IMR-90 (cell line): ENCODE results near the gene FBXW11. TPM values are rescaled to one million over a fixed set of nuclear protein-coding genes. Genes with fewer than 3 reads are reported as not detected.

Experiments
- ATAC-seq: fragments of 200-7000 bp; cut with Tn5 transposase; 2 replicates; pipeline ENCODE4 v1.9.1; 2020; ENCODE audit warnings: low read depth, mild to moderate bottlenecking, moderate library complexity
- BruUV-seq: library from RNA; stranded (reverse); fragments of 400-500 nt; replicated peaks from 2 replicates; lab custom pipeline; 2021; lab: Mats Ljungman, UMichigan
- CTCF ChIA-PET: fragments of 300-600 bp; formaldehyde crosslinking; extraction: SDS; loops from one replicate; lab custom pipeline; 2021; ENCODE audit warnings: antibody characterized with exemption; lab: Yijun Ruan, JAX
- POLR2A ChIA-PET: fragments of 300-600 bp; sonication (Branson Sonifier 250); formaldehyde crosslinking; loops from one replicate; lab custom pipeline; 2022; ENCODE audit warnings: antibody characterized with exemption; ENCODE audit not compliant: unreplicated experiment; lab: Charles Lee
- DNase-seq: peaks from one replicate; pipeline ENCODE4 v3.0.0; 2013
- H2AFZ ChIP-seq: replicated peaks from 2 replicates; pipeline ENCODE3; 2013; ENCODE audit warnings: low read length, mild to moderate bottlenecking; ENCODE audit not compliant: poor library complexity
- H2AK5ac ChIP-seq: 2 replicates; pipeline ENCODE4 v1.6.1; 2013; ENCODE audit warnings: low read depth, low read length, inconsistent platforms
- H2AK9ac ChIP-seq: replicated peaks from 2 replicates; pipeline ENCODE3; 2013; ENCODE audit warnings: mild to moderate bottlenecking, low read depth, low read length, moderate library complexity; ENCODE audit not compliant: poor library complexity
- H2BK120ac ChIP-seq: 2 replicates; pipeline ENCODE4 v1.6.1; 2013; ENCODE audit warnings: low read depth, low read length, inconsistent platforms
- H2BK15ac ChIP-seq: 3 replicates; pipeline ENCODE4 v1.6.1; 2013; ENCODE audit warnings: low read depth, low read length, inconsistent platforms
- H2BK20ac ChIP-seq: 2 replicates; pipeline ENCODE4 v1.6.1; 2013; ENCODE audit warnings: low read depth, mild to moderate bottlenecking, inconsistent platforms, low read length, moderate library complexity
- H2BK5ac ChIP-seq: 2 replicates; pipeline ENCODE4 v1.6.1; 2013; ENCODE audit warnings: mild to moderate bottlenecking, low read depth, low read length, inconsistent platforms; ENCODE audit not compliant: poor library complexity, severe bottlenecking
- H3K14ac ChIP-seq: replicated peaks from 2 replicates; pipeline ENCODE4 v1.6.1; 2013; ENCODE audit warnings: low read depth, low read length, inconsistent platforms
- H3K18ac ChIP-seq: 2 replicates; pipeline ENCODE4 v1.6.1; 2013; ENCODE audit warnings: low read depth, low read length, control low read depth
- H3K23ac ChIP-seq: 2 replicates; pipeline ENCODE4 v1.6.1; 2013; ENCODE audit warnings: low read depth, low read length, inconsistent platforms
- H3K27ac ChIP-seq: 2 replicates; pipeline ENCODE4 v1.5.1; 2013; ENCODE audit warnings: mild to moderate bottlenecking, control low read depth, low read length; ENCODE audit not compliant: insufficient read depth
- H3K27me3 ChIP-seq: 2 replicates; pipeline ENCODE4 v1.6.1; 2013; ENCODE audit warnings: low read length; ENCODE audit not compliant: control insufficient read depth, insufficient read depth
- H3K36me3 ChIP-seq: 2 replicates; pipeline ENCODE4 v1.6.1; 2013; ENCODE audit warnings: low read length, mixed read lengths; ENCODE audit not compliant: control insufficient read depth, insufficient read depth
- H3K4ac ChIP-seq: 2 replicates; pipeline ENCODE4 v1.6.1; 2013; ENCODE audit warnings: low read depth, low read length, inconsistent platforms
- H3K4me1 ChIP-seq: 2 replicates; pipeline ENCODE4 v1.6.1; 2013; ENCODE audit warnings: low read length, mixed read lengths; ENCODE audit not compliant: control insufficient read depth, insufficient read depth
- H3K4me2 ChIP-seq: 2 replicates; pipeline ENCODE4 v1.6.1; 2013; ENCODE audit warnings: low read depth, mild to moderate bottlenecking, control low read depth, low read length, moderate library complexity
- H3K4me3 ChIP-seq: 2 replicates; pipeline ENCODE4 v1.5.1; 2013; ENCODE audit warnings: low read depth, mild to moderate bottlenecking, control low read depth, low read length, moderate library complexity; ENCODE audit not compliant: insufficient read depth
- H3K56ac ChIP-seq: 2 replicates; pipeline ENCODE4 v1.6.1; 2013; ENCODE audit warnings: low read length, inconsistent platforms; ENCODE audit not compliant: insufficient read depth; ENCODE audit errors: extremely low read depth
- H3K79me1 ChIP-seq, 2 experiments: 2 replicates each; pipeline ENCODE4 v1.6.1; 2013; ENCODE audit warnings: low read length in 2 of 2, inconsistent platforms in 1 of 2, low read depth in 1 of 2
- H3K9ac ChIP-seq: 2 replicates; pipeline ENCODE4 v1.6.1; 2013; ENCODE audit warnings: low read depth, low read length, control low read depth
- H3K9me1 ChIP-seq: 2 replicates; pipeline ENCODE4 v1.6.1; 2013; ENCODE audit warnings: low read length, inconsistent platforms; ENCODE audit not compliant: insufficient read depth
- H3K9me3 ChIP-seq: 2 replicates; pipeline ENCODE4 v1.6.1; 2013; ENCODE audit warnings: low read length; ENCODE audit not compliant: control insufficient read depth, insufficient read depth
- H4K20me1 ChIP-seq: 2 replicates; pipeline ENCODE4 v1.6.1; 2013; ENCODE audit warnings: low read length, inconsistent platforms; ENCODE audit not compliant: insufficient read depth
- H4K5ac ChIP-seq: 2 replicates; pipeline ENCODE4 v1.6.1; 2013; ENCODE audit warnings: mild to moderate bottlenecking, low read depth, low read length, control low read depth
- H4K8ac ChIP-seq, 2 experiments: 2 replicates each; pipeline ENCODE4 v1.6.1; 2013; ENCODE audit warnings: low read depth in 2 of 2, low read length in 2 of 2, control low read depth in 1 of 2, inconsistent platforms in 1 of 2
- H4K91ac ChIP-seq: 2 replicates; pipeline ENCODE4 v1.6.1; 2013; ENCODE audit warnings: low read depth, low read length, inconsistent platforms; ENCODE audit not compliant: insufficient read depth
- BHLHE40 ChIP-seq: fragments of 150-350 bp; IDR thresholded peaks from 2 replicates; pipeline ENCODE4 v1.6.1; 2016; ENCODE audit warnings: mild to moderate bottlenecking, low read depth, low read length
- CEBPB ChIP-seq: IDR thresholded peaks from 2 replicates; pipeline ENCODE4 v1.6.1; 2012; ENCODE audit warnings: low read depth, low read length, improper control_type of control experiment
- CHD1 ChIP-seq: IDR thresholded peaks from 2 replicates; pipeline ENCODE4 v1.6.1; 2012; ENCODE audit warnings: low read depth, low read length, improper control_type of control experiment
- FOS ChIP-seq: fragments of 150-350 bp; IDR thresholded peaks from 2 replicates; pipeline ENCODE4 v1.6.1; 2016; ENCODE audit warnings: low read depth, low read length
- MAFK ChIP-seq: IDR thresholded peaks from 2 replicates; pipeline ENCODE4 v1.6.1; 2012; ENCODE audit warnings: low read depth, low read length, improper control_type of control experiment
- MAZ ChIP-seq: IDR thresholded peaks from 2 replicates; pipeline ENCODE4 v1.6.1; 2012; ENCODE audit warnings: low read depth, mild to moderate bottlenecking, low read length, improper control_type of control experiment, moderate library complexity, borderline replicate concordance
- MXI1 ChIP-seq: IDR thresholded peaks from 2 replicates; pipeline ENCODE4 v1.6.1; 2012; ENCODE audit warnings: low read depth, mild to moderate bottlenecking, low read length, moderate library complexity, borderline replicate concordance
- NFE2L2 ChIP-seq: fragments of 150-350 bp; IDR thresholded peaks from 2 replicates; pipeline ENCODE4 v1.6.1; 2016; ENCODE audit warnings: low read depth, mild to moderate bottlenecking, low read length
- POLR2A ChIP-seq: IDR thresholded peaks from 2 replicates; pipeline ENCODE4 v1.6.1; 2012; ENCODE audit warnings: mild to moderate bottlenecking, low read depth, low read length
- RAD21 ChIP-seq: IDR thresholded peaks from 2 replicates; pipeline ENCODE4 v1.6.1; 2012; ENCODE audit warnings: low read length, improper control_type of control experiment
- RCOR1 ChIP-seq: IDR thresholded peaks from 2 replicates; pipeline ENCODE4 v1.6.1; 2012; ENCODE audit warnings: mild to moderate bottlenecking, low read length, improper control_type of control experiment; ENCODE audit not compliant: insufficient replicate concordance
- RFX5 ChIP-seq: IDR thresholded peaks from 2 replicates; pipeline ENCODE4 v1.8.0; 2012; ENCODE audit warnings: low read depth, mild to moderate bottlenecking, low read length, moderate library complexity
- SMC3 ChIP-seq: fragments of 150-350 bp; IDR thresholded peaks from 2 replicates; pipeline ENCODE4 v1.6.1; 2016; ENCODE audit warnings: low read depth, mild to moderate bottlenecking, antibody characterized with exemption, low read length, moderate library complexity
- WGBS, 2 experiments: methylation state at CpG; one replicate each; pipeline versions ENCODE4 v1.1.5 to v1.1.7; 2013; ENCODE audit warnings: missing lambda C conversion rate in 2 of 2; ENCODE audit not compliant: insufficient read length in 1 of 2; ENCODE audit errors: extremely low coverage in 2 of 2; 5-methylcytosine and 5-hydroxymethylcytosine counted together
- dilution Hi-C: fragments of 300-500 bp; cut with HindIII; formaldehyde crosslinking; loops from one replicate; pipeline ENCODE4 v1.14.3; 2018; ENCODE audit warnings: low sequenced_read_pairs; ENCODE audit not compliant: unreplicated experiment
- in situ Hi-C: fragments of 300-500 bp; cut with MboI; formaldehyde crosslinking; loops from 3 replicates; pipeline ENCODE4 v1.14.3; 2019; ENCODE audit warnings: low sequenced_read_pairs, inconsistent platforms, mixed read lengths
- intact Hi-C: fragments of 100-400 bp; cut with micrococcal nuclease; formaldehyde crosslinking; loops from 2 replicates; pipeline ENCODE4 v1.10.0; 2022
- polyA plus RNA-seq, 3 experiments: library from polyadenylated mRNA; depleted of rRNA; stranded (reverse); fragments of >200 nt; gene quantifications; 2 replicates each; pipeline ENCODE4 v1.2.3, GENCODE V29; 2012; ENCODE audit warnings: low replicate concordance in 1 of 3
- total RNA-seq: library from RNA; depleted of rRNA; stranded (reverse); fragments of >200 nt; gene quantifications from 2 replicates; pipeline ENCODE4 v1.2.3, GENCODE V29; 2012
- TF ChIP-seq, protein P1 (sequence below): fragments of 150-350 bp; IDR thresholded peaks from 2 replicates; pipeline ENCODE4 v1.6.1; 2017; ENCODE audit warnings: mild to moderate bottlenecking, antibody characterized with exemption, low read length, low read depth
- TF ChIP-seq, protein P2 (sequence below): fragments of 150-350 bp; IDR thresholded peaks from 2 replicates; pipeline ENCODE4 v1.6.1; 2016; ENCODE audit warnings: low read depth, mild to moderate bottlenecking, low read length, moderate library complexity, borderline replicate concordance
- TF ChIP-seq, protein P3 (sequence below): conservative IDR thresholded peaks from 2 replicates; pipeline ENCODE4 v1.5.1; 2012; ENCODE audit warnings: mild to moderate bottlenecking, low read depth, low read length, improper control_type of control experiment

The FBXW11 gene
- total and polyA plus RNA-seq, 2 of the 4 experiments (the other 2 are of a cell fraction) = 34.3 to 97.1 TPM

DNA sequence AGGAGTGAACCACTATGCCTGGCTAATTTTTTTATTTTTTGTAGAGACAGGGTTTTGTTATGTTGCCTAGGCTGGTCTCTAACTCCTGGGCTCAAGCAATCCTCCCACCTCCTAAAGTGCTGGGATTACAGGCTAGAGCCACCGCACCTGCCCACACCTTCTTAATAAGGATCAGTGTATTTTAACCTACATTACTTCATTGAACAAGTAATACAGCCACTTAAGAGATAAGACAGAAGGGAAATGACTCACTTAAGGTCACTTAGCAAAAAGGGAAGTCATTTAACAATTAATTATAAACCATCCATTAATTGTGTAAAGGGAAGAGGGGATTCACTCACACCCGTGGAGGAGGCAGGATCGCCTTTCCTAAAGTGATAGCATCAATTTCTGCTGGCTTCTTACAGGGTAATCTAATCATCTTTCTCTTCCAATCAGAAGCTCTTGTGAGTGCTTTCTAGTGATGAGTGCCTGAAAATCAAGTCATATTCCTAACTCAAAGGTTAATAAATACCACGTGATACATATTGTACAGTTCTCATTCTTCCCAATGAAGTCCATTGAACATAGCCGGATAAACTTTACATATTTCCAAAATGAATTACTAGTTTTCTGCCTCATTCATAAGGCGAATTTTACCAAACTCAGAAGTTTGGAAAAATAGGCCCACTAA is 3.5 kb downstream of the FBXW11 start:
- Histone ChIP-seq H2AK5ac (no peak overlapping the region), H2BK5ac (no peak overlapping the region), H3K27me3 (no peaks in the 10 kb centered on the region), H2BK15ac (no peak overlapping the region), H3K79me1 (peaks cover 11 to 76% of the 10 kb centered on the region in 2 experiments), H3K56ac (no peak overlapping the region), H4K20me1 (peaks cover 80% of the 10 kb centered on the region), H3K9me3 (no peaks in the 10 kb centered on the region), H3K36me3 (no peaks in the 10 kb centered on the region), H2AFZ (no peak overlapping the region), H3K4me1 (peaks cover 8% of the 10 kb centered on the region), H3K4me3 (no peak overlapping the region), H3K23ac (no peak overlapping the region; the same call in 1 of the 2 replicates), H3K18ac (no peak overlapping the region), H2AK9ac (no peak overlapping the region), H3K9ac (no peak overlapping the region), H3K27ac (no peak overlapping the region), H2BK120ac (no peak overlapping the region), H2BK20ac (no peak overlapping the region), H4K5ac (no peak overlapping the region), H4K8ac (no peak overlapping the region), H3K4me2 (no peak overlapping the region), H3K14ac (no peak overlapping the region), H4K91ac (no peak overlapping the region), H3K4ac (no peak overlapping the region), H3K9me1 (peaks cover 15% of the 10 kb centered on the region)
- in situ Hi-C loops = no loop called here
- DNase-seq (no peak), ATAC-seq (no peak)
- intact Hi-C loops = loop anchor here (2.0 kb wide), 1 partner anchor 18 kb away; no protein-coding TSS in a partner anchor
- BruUV-seq = no TSS peak
- no CpG with 5 or more reads among the region's 6 CpGs for WGBS, 2 experiments
- dilution Hi-C loops = no loop called here
- TF ChIP-seq RAD21 (no peak), RCOR1 (no peak), MAZ (no peak), RFX5 (no peak), MXI1 (no peak), BHLHE40 (no peak), CEBPB (no peak), POLR2A (no peak), FOS (no peak), MAFK (no peak), NFE2L2 (no peak), SMC3 (no peak), CHD1 (no peak)
- TF ChIP-seq, protein P1, sequence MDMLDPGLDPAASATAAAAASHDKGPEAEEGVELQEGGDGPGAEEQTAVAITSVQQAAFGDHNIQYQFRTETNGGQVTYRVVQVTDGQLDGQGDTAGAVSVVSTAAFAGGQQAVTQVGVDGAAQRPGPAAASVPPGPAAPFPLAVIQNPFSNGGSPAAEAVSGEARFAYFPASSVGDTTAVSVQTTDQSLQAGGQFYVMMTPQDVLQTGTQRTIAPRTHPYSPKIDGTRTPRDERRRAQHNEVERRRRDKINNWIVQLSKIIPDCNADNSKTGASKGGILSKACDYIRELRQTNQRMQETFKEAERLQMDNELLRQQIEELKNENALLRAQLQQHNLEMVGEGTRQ = no peak
- TF ChIP-seq, protein P2, sequence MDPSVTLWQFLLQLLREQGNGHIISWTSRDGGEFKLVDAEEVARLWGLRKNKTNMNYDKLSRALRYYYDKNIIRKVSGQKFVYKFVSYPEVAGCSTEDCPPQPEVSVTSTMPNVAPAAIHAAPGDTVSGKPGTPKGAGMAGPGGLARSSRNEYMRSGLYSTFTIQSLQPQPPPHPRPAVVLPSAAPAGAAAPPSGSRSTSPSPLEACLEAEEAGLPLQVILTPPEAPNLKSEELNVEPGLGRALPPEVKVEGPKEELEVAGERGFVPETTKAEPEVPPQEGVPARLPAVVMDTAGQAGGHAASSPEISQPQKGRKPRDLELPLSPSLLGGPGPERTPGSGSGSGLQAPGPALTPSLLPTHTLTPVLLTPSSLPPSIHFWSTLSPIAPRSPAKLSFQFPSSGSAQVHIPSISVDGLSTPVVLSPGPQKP = no peak
- TF ChIP-seq, protein P3, sequence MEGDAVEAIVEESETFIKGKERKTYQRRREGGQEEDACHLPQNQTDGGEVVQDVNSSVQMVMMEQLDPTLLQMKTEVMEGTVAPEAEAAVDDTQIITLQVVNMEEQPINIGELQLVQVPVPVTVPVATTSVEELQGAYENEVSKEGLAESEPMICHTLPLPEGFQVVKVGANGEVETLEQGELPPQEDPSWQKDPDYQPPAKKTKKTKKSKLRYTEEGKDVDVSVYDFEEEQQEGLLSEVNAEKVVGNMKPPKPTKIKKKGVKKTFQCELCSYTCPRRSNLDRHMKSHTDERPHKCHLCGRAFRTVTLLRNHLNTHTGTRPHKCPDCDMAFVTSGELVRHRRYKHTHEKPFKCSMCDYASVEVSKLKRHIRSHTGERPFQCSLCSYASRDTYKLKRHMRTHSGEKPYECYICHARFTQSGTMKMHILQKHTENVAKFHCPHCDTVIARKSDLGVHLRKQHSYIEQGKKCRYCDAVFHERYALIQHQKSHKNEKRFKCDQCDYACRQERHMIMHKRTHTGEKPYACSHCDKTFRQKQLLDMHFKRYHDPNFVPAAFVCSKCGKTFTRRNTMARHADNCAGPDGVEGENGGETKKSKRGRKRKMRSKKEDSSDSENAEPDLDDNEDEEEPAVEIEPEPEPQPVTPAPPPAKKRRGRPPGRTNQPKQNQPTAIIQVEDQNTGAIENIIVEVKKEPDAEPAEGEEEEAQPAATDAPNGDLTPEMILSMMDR = no peak
- ChIA-PET POLR2A (no interaction called here), CTCF (no interaction called here)
